ENCODE measurements around the gene HBA2. TPM values are rescaled to one million over a fixed set of nuclear protein-coding genes. Genes with fewer than 3 reads are reported as not detected.
"Not testable (repeated sequence)": the region's sequence is repeated elsewhere in the genome, so short reads cannot be mapped to it uniquely, and the experiment has no call there.

The HBA2 gene
- polyA plus RNA-seq: 1 to 10 TPM in 1 of 2 donors, under 1 TPM in 1; 0.49 to 1.4 TPM

GRCh38 chr16:172374-172941 is at the start of gene HBA2:
HBA2 (plus strand) TSS chr16:172876; CDS start chr16:172913, 37 bp downstream.
- no CpG with 5 or more reads among the region's 74 CpGs for WGBS, 2 donors
- peaks cover 0 to 11% of the 10 kb centered on the region in 2 donors for H3K27me3 ChIP-seq (ENCODE audit: control insufficient read depth in 1 of 2, insufficient read depth in 2 of 2, low read length in 2 of 2)
- not testable (repeated sequence) for H3K4me3 ChIP-seq (ENCODE audit: low read depth in 1 of 2, low read length in 2 of 2); H3K4me1 ChIP-seq (ENCODE audit: control insufficient read depth in 2 of 2, insufficient read depth in 2 of 2, low read length in 1 of 2); H3K9me3 ChIP-seq (ENCODE audit: control insufficient read depth in 2 of 2, insufficient read depth in 1 of 2, low read depth in 1 of 2, low read length in 1 of 2); H3K36me3 ChIP-seq (ENCODE audit: control insufficient read depth in 2 of 2, insufficient read depth in 2 of 2, low read length in 1 of 2); H3K27ac ChIP-seq (ENCODE audit: low read depth in 2 of 2, low read length in 1 of 2)

GRCh38 chr16:123558-124350 is 48.9 kb upstream of the HBA2 start:
- H3K27me3 ChIP-seq (ENCODE audit: control insufficient read depth in 1 of 2, insufficient read depth in 2 of 2, low read length in 2 of 2); H3K4me1 ChIP-seq (ENCODE audit: control insufficient read depth in 2 of 2, insufficient read depth in 2 of 2, low read length in 1 of 2); H3K4me3 ChIP-seq (ENCODE audit: low read depth in 1 of 2, low read length in 2 of 2); H3K27ac ChIP-seq (ENCODE audit: low read depth in 2 of 2, low read length in 1 of 2); H3K9me3 ChIP-seq (ENCODE audit: control insufficient read depth in 2 of 2, insufficient read depth in 1 of 2, low read depth in 1 of 2, low read length in 1 of 2); H3K36me3 ChIP-seq (ENCODE audit: control insufficient read depth in 2 of 2, insufficient read depth in 2 of 2, low read length in 1 of 2): not testable (repeated sequence)
- WGBS, 2 donors: 83 to 84% methylated on average over 17 to 19 of the region's 19 CpGs

GRCh38 chr16:125011-125410 is 47.7 kb upstream of the HBA2 start:
- no peaks in the 10 kb centered on the region for H3K4me1 ChIP-seq (ENCODE audit: control insufficient read depth in 2 of 2, insufficient read depth in 2 of 2, low read length in 1 of 2)
- H3K9me3 ChIP-seq (ENCODE audit: control insufficient read depth in 2 of 2, insufficient read depth in 1 of 2, low read depth in 1 of 2, low read length in 1 of 2): no peaks in the 10 kb centered on the region
- no peak overlapping the region for H3K27ac ChIP-seq (ENCODE audit: low read depth in 2 of 2, low read length in 1 of 2)
- peaks cover 0 to 8% of the 10 kb centered on the region in 2 donors for H3K36me3 ChIP-seq (ENCODE audit: control insufficient read depth in 2 of 2, insufficient read depth in 2 of 2, low read length in 1 of 2)
- H3K27me3 ChIP-seq (ENCODE audit: control insufficient read depth in 1 of 2, insufficient read depth in 2 of 2, low read length in 2 of 2): no peaks in the 10 kb centered on the region
- H3K4me3 ChIP-seq (ENCODE audit: low read depth in 1 of 2, low read length in 2 of 2): no peak overlapping the region
- 87 to 89% methylated on average over 3 of the region's 3 CpGs for WGBS, 2 donors

GRCh38 chr16:129075-129474 is 43.6 kb upstream of the HBA2 start:
- no peak overlapping the region for H3K4me3 ChIP-seq (ENCODE audit: low read depth in 1 of 2, low read length in 2 of 2)
- H3K27ac ChIP-seq (ENCODE audit: low read depth in 2 of 2, low read length in 1 of 2): no peak overlapping the region
- no peaks in the 10 kb centered on the region for H3K9me3 ChIP-seq (ENCODE audit: control insufficient read depth in 2 of 2, insufficient read depth in 1 of 2, low read depth in 1 of 2, low read length in 1 of 2)
- H3K27me3 ChIP-seq (ENCODE audit: control insufficient read depth in 1 of 2, insufficient read depth in 2 of 2, low read length in 2 of 2): no peaks in the 10 kb centered on the region
- no peaks in the 10 kb centered on the region for H3K4me1 ChIP-seq (ENCODE audit: control insufficient read depth in 2 of 2, insufficient read depth in 2 of 2, low read length in 1 of 2)
- H3K36me3 ChIP-seq (ENCODE audit: control insufficient read depth in 2 of 2, insufficient read depth in 2 of 2, low read length in 1 of 2): peaks cover 0 to 6% of the 10 kb centered on the region in 2 donors
- WGBS, 2 donors: 84 to 96% methylated on average over 2 of the region's 2 CpGs

GRCh38 chr16:130533-131173 is 42.0 kb upstream of the HBA2 start:
- Histone ChIP-seq H3K4me3 (ENCODE audit: low read depth in 1 of 2, low read length in 2 of 2) (no peak overlapping the region), H3K4me1 (ENCODE audit: control insufficient read depth in 2 of 2, insufficient read depth in 2 of 2, low read length in 1 of 2) (no peaks in the 10 kb centered on the region), H3K36me3 (ENCODE audit: control insufficient read depth in 2 of 2, insufficient read depth in 2 of 2, low read length in 1 of 2) (peaks cover 0 to 6% of the 10 kb centered on the region in 2 donors), H3K27ac (ENCODE audit: low read depth in 2 of 2, low read length in 1 of 2) (no peak overlapping the region), H3K27me3 (ENCODE audit: control insufficient read depth in 1 of 2, insufficient read depth in 2 of 2, low read length in 2 of 2) (no peaks in the 10 kb centered on the region), H3K9me3 (ENCODE audit: control insufficient read depth in 2 of 2, insufficient read depth in 1 of 2, low read depth in 1 of 2, low read length in 1 of 2) (no peaks in the 10 kb centered on the region)
- 92 to 94% methylated on average over 15 of the region's 15 CpGs for WGBS, 2 donors

- 94 to 95% methylated on average over 7 of the region's 7 CpGs for WGBS, 2 donors
- no peaks in the 10 kb centered on the region for H3K9me3 ChIP-seq (ENCODE audit: control insufficient read depth in 2 of 2, insufficient read depth in 1 of 2, low read depth in 1 of 2, low read length in 1 of 2)
- H3K27me3 ChIP-seq (ENCODE audit: control insufficient read depth in 1 of 2, insufficient read depth in 2 of 2, low read length in 2 of 2): no peaks in the 10 kb centered on the region
- H3K4me1 ChIP-seq (ENCODE audit: control insufficient read depth in 2 of 2, insufficient read depth in 2 of 2, low read length in 1 of 2): peaks cover 0 to under 1% of the 10 kb centered on the region in 2 donors
- H3K36me3 ChIP-seq (ENCODE audit: control insufficient read depth in 2 of 2, insufficient read depth in 2 of 2, low read length in 1 of 2): peaks cover 0 to 6% of the 10 kb centered on the region in 2 donors
- H3K4me3 ChIP-seq (ENCODE audit: low read depth in 1 of 2, low read length in 2 of 2): no peak overlapping the region
- no peak overlapping the region for H3K27ac ChIP-seq (ENCODE audit: low read depth in 2 of 2, low read length in 1 of 2)
Measured at GRCh38 chr16:132120-132519, 40.6 kb upstream of the HBA2 start.

- Histone ChIP-seq H3K27me3 (ENCODE audit: control insufficient read depth in 1 of 2, insufficient read depth in 2 of 2, low read length in 2 of 2) (no peaks in the 10 kb centered on the region), H3K9me3 (ENCODE audit: control insufficient read depth in 2 of 2, insufficient read depth in 1 of 2, low read depth in 1 of 2, low read length in 1 of 2) (no peaks in the 10 kb centered on the region), H3K36me3 (ENCODE audit: control insufficient read depth in 2 of 2, insufficient read depth in 2 of 2, low read length in 1 of 2) (peaks cover 0 to 6% of the 10 kb centered on the region in 2 donors), H3K27ac (ENCODE audit: low read depth in 2 of 2, low read length in 1 of 2) (no peak overlapping the region), H3K4me3 (ENCODE audit: low read depth in 1 of 2, low read length in 2 of 2) (no peak overlapping the region), H3K4me1 (ENCODE audit: control insufficient read depth in 2 of 2, insufficient read depth in 2 of 2, low read length in 1 of 2) (peaks cover 0 to 2% of the 10 kb centered on the region in 2 donors)
- 95 to 98% methylated on average over 2 of the region's 2 CpGs for WGBS, 2 donors
Measured at GRCh38 chr16:133716-134115, 39.0 kb upstream of the HBA2 start.

GRCh38 chr16:138049-138417 is 34.6 kb upstream of the HBA2 start:
- H3K27me3 ChIP-seq (ENCODE audit: control insufficient read depth in 1 of 2, insufficient read depth in 2 of 2, low read length in 2 of 2): no peaks in the 10 kb centered on the region

GRCh38 chr16:140175-140857 is 32.4 kb upstream of the HBA2 start:
- 67 to 71% methylated on average over 10 of the region's 10 CpGs for WGBS, 2 donors
- no peaks in the 10 kb centered on the region for H3K9me3 ChIP-seq (ENCODE audit: control insufficient read depth in 2 of 2, insufficient read depth in 1 of 2, low read depth in 1 of 2, low read length in 1 of 2)
- H3K4me1 ChIP-seq (ENCODE audit: control insufficient read depth in 2 of 2, insufficient read depth in 2 of 2, low read length in 1 of 2): peaks cover 0 to 2% of the 10 kb centered on the region in 2 donors
- no peaks in the 10 kb centered on the region for H3K27me3 ChIP-seq (ENCODE audit: control insufficient read depth in 1 of 2, insufficient read depth in 2 of 2, low read length in 2 of 2)
- H3K27ac ChIP-seq (ENCODE audit: low read depth in 2 of 2, low read length in 1 of 2): no peak overlapping the region
- no peak overlapping the region for H3K4me3 ChIP-seq (ENCODE audit: low read depth in 1 of 2, low read length in 2 of 2)
- H3K36me3 ChIP-seq (ENCODE audit: control insufficient read depth in 2 of 2, insufficient read depth in 2 of 2, low read length in 1 of 2): no peaks in the 10 kb centered on the region

More at GRCh38 chr16:138049-138417, 34.6 kb upstream of the HBA2 start:
- H3K36me3 ChIP-seq (ENCODE audit: control insufficient read depth in 2 of 2, insufficient read depth in 2 of 2, low read length in 1 of 2): no peaks in the 10 kb centered on the region
- H3K4me3 ChIP-seq (ENCODE audit: low read depth in 1 of 2, low read length in 2 of 2): peak overlapping the region; percentile 77 to 99
- peak overlapping the region in 1 of 2 donors; percentile 26 for H3K27ac ChIP-seq (ENCODE audit: low read depth in 2 of 2, low read length in 1 of 2)
- peaks cover 0 to 2% of the 10 kb centered on the region in 2 donors for H3K4me1 ChIP-seq (ENCODE audit: control insufficient read depth in 2 of 2, insufficient read depth in 2 of 2, low read length in 1 of 2)
- no peaks in the 10 kb centered on the region for H3K9me3 ChIP-seq (ENCODE audit: control insufficient read depth in 2 of 2, insufficient read depth in 1 of 2, low read depth in 1 of 2, low read length in 1 of 2)
- WGBS, 2 donors: 1% methylated on average over 28 to 30 of the region's 30 CpGs

Measured in esophagus (tissue), 2 donors.